Measurements from ENCODE around the gene FOXL3. TPM values are rescaled to one million over a fixed set of nuclear protein-coding genes. Genes with fewer than 3 reads are reported as not detected.

FOXL3 gene
- total RNA-seq, 1 donor, result not detected

- DNase-seq (ENCODE audit: low read depth), result no peak
- TF ChIP-seq CTCF (IDR thresholded peaks at IDR 0.05; ENCODE audit: insufficient read depth, low read depth, low read length), result no peak
- no peak overlapping the region for H3K4me3 ChIP-seq (ENCODE audit: low read depth, low read length)
Observed at GRCh38 chr7:318878-319661, 29.1 kb downstream of the FOXL3 start.

GRCh38 chr7:320297-320696 lies 30.3 kb downstream of the FOXL3 start:
- no peak overlapping the region for H3K4me3 ChIP-seq (ENCODE audit: low read depth, low read length)
- DNase-seq (ENCODE audit: low read depth), result no peak
- no peak for TF ChIP-seq CTCF (IDR thresholded peaks at IDR 0.05; ENCODE audit: insufficient read depth, low read depth, low read length)

- peak; percentile 29 for DNase-seq (ENCODE audit: low read depth)
Observed at GRCh38 chr7:322111-322671, 32.2 kb downstream of the FOXL3 start.

GRCh38 chr7:322708-323111 lies 32.7 kb downstream of the FOXL3 start:
- DNase-seq (ENCODE audit: low read depth), result no peak
- no peak overlapping the region for H3K4me3 ChIP-seq (ENCODE audit: low read depth, low read length)
- no peak for TF ChIP-seq CTCF (IDR thresholded peaks at IDR 0.05; ENCODE audit: insufficient read depth, low read depth, low read length)

More at GRCh38 chr7:322111-322671, 32.2 kb downstream of the FOXL3 start:
- H3K4me3 ChIP-seq (ENCODE audit: low read depth, low read length), result no peak overlapping the region
- peak; percentile 70 for TF ChIP-seq CTCF (IDR thresholded peaks at IDR 0.05; ENCODE audit: insufficient read depth, low read depth, low read length)

- no peak for TF ChIP-seq CTCF (IDR thresholded peaks at IDR 0.05; ENCODE audit: insufficient read depth, low read depth, low read length)
- DNase-seq (ENCODE audit: low read depth), result no peak
- H3K4me3 ChIP-seq (ENCODE audit: low read depth, low read length), result no peak overlapping the region
Observed at GRCh38 chr7:323410-323809, 33.4 kb downstream of the FOXL3 start.

GRCh38 chr7:324011-324410 lies 34.0 kb downstream of the FOXL3 start:
- TF ChIP-seq CTCF (IDR thresholded peaks at IDR 0.05; ENCODE audit: insufficient read depth, low read depth, low read length), result no peak
- DNase-seq (ENCODE audit: low read depth), result no peak
- H3K4me3 ChIP-seq (ENCODE audit: low read depth, low read length), result no peak overlapping the region

Data from fibroblast of villous mesenchyme (primary cell).